Uterus (tissue), 2 donors: ENCODE results near the gene LYRM7.

Source experiments
- CTCF ChIP-seq, 4 experiments: fragments of 200-600 bp in 2 of 4; fragments of 450-650 bp in 2 of 4; sonication (generic) in 2 of 4; IDR thresholded peaks; one replicate each; pipeline ENCODE4 v1.5.1; 2016 to 2019; ENCODE audit warnings: antibody characterized with exemption in 4 of 4, mild to moderate bottlenecking in 2 of 4, moderate library complexity in 1 of 4
- POLR2A ChIP-seq, 2 donors: fragments of 450-650 bp; IDR thresholded peaks; one replicate each; pipeline ENCODE4 v1.6.1; 2016; ENCODE audit warnings: antibody characterized with exemption in 2 of 2, mild to moderate bottlenecking in 1 of 2, moderate library complexity in 1 of 2

- TF ChIP-seq CTCF (IDR thresholded peaks at IDR 0.05): no peak
- TF ChIP-seq POLR2A (IDR thresholded peaks at IDR 0.05): no peak
Observed at GRCh38 chr5:131156957-131157356, 13.8 kb upstream of the LYRM7 start.
